Right lobe of liver (tissue), 4 donors: Measurements from ENCODE around the gene PRR5L.

Experiments
- CTCF ChIP-seq, 4 donors: fragments of 200-600 bp in 3 of 4; fragments of 450-650 bp in 1 of 4; IDR thresholded peaks; one replicate each; pipeline versions ENCODE4 v1.5.1 to v1.8.0; 2016 to 2022; ENCODE audit warnings: antibody characterized with exemption in 4 of 4, mild to moderate bottlenecking in 2 of 4
- POLR2A ChIP-seq: fragments of 450-650 bp; IDR thresholded peaks from one replicate; pipeline ENCODE4 v1.6.1; 2017; ENCODE audit warnings: antibody characterized with exemption, mild to moderate bottlenecking
- donor health status: DM: no; HTN: no; CAD: no.
- donor health status: DM: no; HTN: no; CAD: no.
- donor health status: DM: no; HTN: yes; CAD: no.

- TF ChIP-seq CTCF (IDR thresholded peaks at IDR 0.05) (no peak), POLR2A (no peak)
These were observed 179.1 kb downstream of the PRR5L start for GRCh38 chr11:36475192-36475591.
